ENCODE measurements around the gene CD52. TPM values are rescaled to one million over a fixed set of nuclear protein-coding genes. Genes with fewer than 3 reads are reported as not detected.

CD52 gene
- total and polyA plus RNA-seq, 2 of the 4 experiments (the other 2 are of a cell fraction), result 1.6 TPM; not detected in 1

DNA sequence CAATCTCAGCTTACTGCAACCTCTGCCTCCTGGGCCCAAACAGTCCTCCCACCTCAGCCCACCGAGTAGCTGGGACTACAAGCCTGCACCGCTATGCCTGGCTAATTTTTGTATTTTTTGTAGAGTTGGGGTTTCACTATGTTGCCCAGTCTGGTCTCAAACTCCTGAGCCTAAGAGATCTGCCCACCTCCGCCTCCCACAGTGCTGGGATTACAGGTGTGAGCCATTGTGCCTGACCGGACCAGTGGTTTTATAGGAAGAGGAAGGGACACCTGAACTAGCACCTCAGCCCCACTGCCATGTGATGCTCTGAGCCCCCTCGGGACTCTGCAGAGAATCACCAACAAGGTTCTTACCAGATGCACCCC is 32.1 kb downstream of the CD52 start:
- Histone ChIP-seq H3K9ac (ENCODE audit: low read depth, low read length) (no peak overlapping the region), H3K14ac (replicated peaks; ENCODE audit: low read depth, low read length) (no peak overlapping the region), H3K9me1 (ENCODE audit: insufficient read depth, low read length) (peaks cover 9% of the 10 kb centered on the region; the same call in 1 of the 2 replicates), H2BK5ac (ENCODE audit: low read depth, low read length, poor library complexity, severe bottlenecking) (no peak overlapping the region), H3K4me2 (ENCODE audit: low read depth, low read length) (no peak overlapping the region), H2BK15ac (ENCODE audit: low read depth, low read length) (no peak overlapping the region; the same call in 2 of the 3 replicates), H4K91ac (ENCODE audit: insufficient read depth, low read depth, low read length) (no peak overlapping the region), H3K4ac (ENCODE audit: low read depth, low read length) (no peak overlapping the region), H3K27ac (ENCODE audit: insufficient read depth, low read length) (no peak overlapping the region), H3K36me3 (ENCODE audit: control insufficient read depth, insufficient read depth, low read length) (no peaks in the 10 kb centered on the region), H4K8ac (ENCODE audit: low read depth in 2 of 2, low read length in 2 of 2) (no peak overlapping the region), H3K23ac (ENCODE audit: low read depth, low read length) (no peak overlapping the region), H3K9me3 (ENCODE audit: control insufficient read depth, insufficient read depth, low read length) (no peaks in the 10 kb centered on the region), H3K18ac (ENCODE audit: low read depth, low read length) (no peak overlapping the region), H3K4me1 (ENCODE audit: control insufficient read depth, insufficient read depth, low read length) (peaks cover 9% of the 10 kb centered on the region), H4K20me1 (ENCODE audit: insufficient read depth, low read length) (no peaks in the 10 kb centered on the region; the same call in 1 of the 2 replicates), H3K27me3 (ENCODE audit: control insufficient read depth, insufficient read depth, low read length) (peaks cover 21% of the 10 kb centered on the region), H3K4me3 (ENCODE audit: insufficient read depth, low read depth, low read length) (no peak overlapping the region), H2BK120ac (ENCODE audit: low read depth, low read length) (no peak overlapping the region), H4K5ac (ENCODE audit: low read depth, low read length) (no peak overlapping the region), H2AK9ac (replicated peaks; ENCODE audit: low read depth, low read length, poor library complexity) (no peak overlapping the region), H2AFZ (replicated peaks; ENCODE audit: low read length, poor library complexity) (no peak overlapping the region), H3K79me1 (ENCODE audit: low read depth in 1 of 2, low read length in 2 of 2) (no peaks in the 10 kb centered on the region), H2BK20ac (ENCODE audit: low read depth, low read length) (no peak overlapping the region), H2AK5ac (ENCODE audit: low read depth, low read length) (0 out of 2 replicates have a peak overlapping the region, but pooled peaks have one; percentile 16), H3K56ac (ENCODE audit: extremely low read depth, insufficient read depth, low read length) (no peak overlapping the region)
- no peak for TF ChIP-seq RAD21 (IDR thresholded peaks at IDR 0.05; ENCODE audit: low read length)
- TF ChIP-seq MAZ (IDR thresholded peaks at IDR 0.05; ENCODE audit: borderline replicate concordance, low read depth, low read length), result no peak
- no peak for TF ChIP-seq FOS (IDR thresholded peaks at IDR 0.05; ENCODE audit: low read depth, low read length)
- TF ChIP-seq, protein P1, sequence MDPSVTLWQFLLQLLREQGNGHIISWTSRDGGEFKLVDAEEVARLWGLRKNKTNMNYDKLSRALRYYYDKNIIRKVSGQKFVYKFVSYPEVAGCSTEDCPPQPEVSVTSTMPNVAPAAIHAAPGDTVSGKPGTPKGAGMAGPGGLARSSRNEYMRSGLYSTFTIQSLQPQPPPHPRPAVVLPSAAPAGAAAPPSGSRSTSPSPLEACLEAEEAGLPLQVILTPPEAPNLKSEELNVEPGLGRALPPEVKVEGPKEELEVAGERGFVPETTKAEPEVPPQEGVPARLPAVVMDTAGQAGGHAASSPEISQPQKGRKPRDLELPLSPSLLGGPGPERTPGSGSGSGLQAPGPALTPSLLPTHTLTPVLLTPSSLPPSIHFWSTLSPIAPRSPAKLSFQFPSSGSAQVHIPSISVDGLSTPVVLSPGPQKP (IDR thresholded peaks at IDR 0.05; ENCODE audit: borderline replicate concordance, low read depth, low read length), result no peak
- no peak for TF ChIP-seq MXI1 (IDR thresholded peaks at IDR 0.05; ENCODE audit: borderline replicate concordance, low read depth, low read length)
- TF ChIP-seq BHLHE40 (IDR thresholded peaks at IDR 0.05; ENCODE audit: low read depth, low read length), result no peak
- no peak for TF ChIP-seq RFX5 (IDR thresholded peaks at IDR 0.05; ENCODE audit: low read depth, low read length)
- TF ChIP-seq CEBPB (IDR thresholded peaks at IDR 0.05; ENCODE audit: low read depth, low read length), result no peak
- WGBS, 2 experiments (ENCODE audit: extremely low coverage in 2 of 2, insufficient read length in 1 of 2), result 80% methylated on average over 1 of the region's 5 CpGs; no CpG with 5 or more reads in 1 of the 2 experiments
- BruUV-seq (replicated peaks), result no TSS peak
- dilution Hi-C loops (cut with HindIII; ENCODE audit: low sequenced_read_pairs, unreplicated experiment) (no loop called here), in situ Hi-C loops (cut with MboI; ENCODE audit: low sequenced_read_pairs) (no loop called here), intact Hi-C loops (cut with micrococcal nuclease) (no loop called here)
- ATAC-seq (ENCODE audit: low read depth) (no peak), DNase-seq (no peak)
- ChIA-PET POLR2A (ENCODE audit: unreplicated experiment) (no interaction called here), CTCF (no interaction called here)
